Spinal cord (tissue), 10 donors: Measurements from ENCODE around the gene INPP5E. TPM values are rescaled to one million over a fixed set of nuclear protein-coding genes. Genes with fewer than 3 reads are reported as not detected.

ENCODE experiments used
- DNase-seq, 6 donors: peaks; one replicate each; pipeline versions ENCODE4 v3.0.0 to v3.0.0-alpha.2; 2013 to 2015; ENCODE audit warnings: low spot score in 6 of 6, low read depth in 4 of 6
- H3K27ac ChIP-seq: one replicate; pipeline ENCODE4 v1.5.1; 2013; ENCODE audit warnings: low read depth, low read length, control low read depth
- H3K27me3 ChIP-seq: one replicate; pipeline ENCODE4 v1.6.1; 2013; ENCODE audit warnings: low read length; ENCODE audit not compliant: control insufficient read depth, insufficient read depth
- H3K36me3 ChIP-seq: one replicate; pipeline ENCODE4 v1.6.1; 2013; ENCODE audit warnings: low read length; ENCODE audit not compliant: control insufficient read depth, insufficient read depth
- H3K4me1 ChIP-seq: one replicate; pipeline ENCODE4 v1.6.1; 2013; ENCODE audit warnings: low read length; ENCODE audit not compliant: control insufficient read depth, insufficient read depth
- H3K4me3 ChIP-seq: one replicate; pipeline ENCODE4 v1.5.1; 2013; ENCODE audit warnings: low read depth, low read length, control low read depth
- H3K9me3 ChIP-seq: one replicate; pipeline ENCODE4 v1.6.1; 2013; ENCODE audit warnings: low read length; ENCODE audit not compliant: control insufficient read depth, insufficient read depth
- WGBS: methylation state at CpG from one replicate; pipeline ENCODE4 v1.1.5; 2013; ENCODE audit warnings: missing lambda C conversion rate; ENCODE audit not compliant: insufficient coverage; 5-methylcytosine and 5-hydroxymethylcytosine counted together
- polyA plus RNA-seq, 2 donors: library from polyadenylated mRNA; unstranded; fragments of 120-200 nt; gene quantifications; one replicate each; pipeline ENCODE4 v1.2.1, GENCODE V29; 2013; ENCODE audit not compliant: insufficient read length in 2 of 2
- total RNA-seq, 2 donors: library from RNA; depleted of rRNA in 1 of 2; stranded (reverse); fragments of 120-200 nt in 1 of 2; fragments of >200 nt in 1 of 2; gene quantifications; one replicate each; pipeline versions ENCODE4 v1.2.3 to v1.2.4, GENCODE V29; 2013 to 2014
- donor health status: healthy.

INPP5E gene
- total and polyA plus RNA-seq, 4 donors: 7.7 to 33.5 (median 23.3) TPM

GRCh38 chr9:136473354-136473721 lies 33.7 kb upstream of the INPP5E start:
- H3K9me3 ChIP-seq: no peaks in the 10 kb centered on the region
- no peak for DNase-seq
- H3K36me3 ChIP-seq: peaks cover 94% of the 10 kb centered on the region
- H3K27me3 ChIP-seq: no peaks in the 10 kb centered on the region
- no peaks in the 10 kb centered on the region for H3K4me1 ChIP-seq
- no peak overlapping the region for H3K27ac ChIP-seq
- 96% methylated on average over 14 of the region's 14 CpGs for WGBS
- no peak overlapping the region for H3K4me3 ChIP-seq

- Histone ChIP-seq H3K27ac (no peak overlapping the region), H3K9me3 (no peaks in the 10 kb centered on the region), H3K4me3 (no peak overlapping the region), H3K36me3 (peaks cover 97% of the 10 kb centered on the region), H3K4me1 (no peaks in the 10 kb centered on the region), H3K27me3 (no peaks in the 10 kb centered on the region)
- WGBS: 90% methylated on average over 26 of the region's 28 CpGs
- DNase-seq: no peak
Measured at GRCh38 chr9:136472640-136473353, 33.2 kb upstream of the INPP5E start.

DNA sequence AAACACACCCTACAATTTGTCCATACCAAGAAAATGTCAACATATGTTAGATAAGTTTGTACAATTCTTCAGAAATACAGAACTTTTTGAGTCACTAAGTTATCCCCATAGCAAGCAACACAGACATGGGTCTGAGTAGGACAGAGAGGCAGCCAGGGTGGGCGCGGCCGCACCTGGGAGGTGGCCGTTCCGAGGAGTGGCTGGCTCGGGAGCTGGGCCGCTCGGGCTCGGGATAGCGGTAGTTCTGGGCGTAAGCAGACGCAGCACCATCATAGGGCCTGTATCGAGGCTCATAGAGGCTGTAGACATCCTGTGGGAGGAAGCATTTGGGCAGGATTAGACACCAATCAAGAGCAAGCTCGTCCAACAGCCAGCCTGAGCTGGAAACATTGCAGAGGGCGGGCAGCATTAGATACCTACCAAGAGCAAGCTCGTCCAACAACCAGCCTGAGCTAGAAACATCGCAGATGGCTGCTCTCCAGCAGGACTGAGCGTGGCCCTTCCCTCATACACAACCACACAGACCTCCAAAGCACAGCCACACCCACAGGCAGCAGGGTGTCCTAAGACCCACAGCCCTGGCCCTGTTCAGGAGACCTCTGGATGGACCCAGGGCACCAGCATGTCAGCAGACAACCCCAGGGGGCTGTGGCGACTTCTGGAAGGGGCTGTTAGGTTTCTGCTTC lies 32.3 kb upstream of the INPP5E start:
- Histone ChIP-seq H3K36me3 (peaks cover 97% of the 10 kb centered on the region), H3K27ac (no peak overlapping the region), H3K4me1 (no peaks in the 10 kb centered on the region), H3K4me3 (no peak overlapping the region), H3K27me3 (no peaks in the 10 kb centered on the region), H3K9me3 (no peaks in the 10 kb centered on the region)
- 92% methylated on average over 13 of the region's 19 CpGs for WGBS
- no peak for DNase-seq

DNA sequence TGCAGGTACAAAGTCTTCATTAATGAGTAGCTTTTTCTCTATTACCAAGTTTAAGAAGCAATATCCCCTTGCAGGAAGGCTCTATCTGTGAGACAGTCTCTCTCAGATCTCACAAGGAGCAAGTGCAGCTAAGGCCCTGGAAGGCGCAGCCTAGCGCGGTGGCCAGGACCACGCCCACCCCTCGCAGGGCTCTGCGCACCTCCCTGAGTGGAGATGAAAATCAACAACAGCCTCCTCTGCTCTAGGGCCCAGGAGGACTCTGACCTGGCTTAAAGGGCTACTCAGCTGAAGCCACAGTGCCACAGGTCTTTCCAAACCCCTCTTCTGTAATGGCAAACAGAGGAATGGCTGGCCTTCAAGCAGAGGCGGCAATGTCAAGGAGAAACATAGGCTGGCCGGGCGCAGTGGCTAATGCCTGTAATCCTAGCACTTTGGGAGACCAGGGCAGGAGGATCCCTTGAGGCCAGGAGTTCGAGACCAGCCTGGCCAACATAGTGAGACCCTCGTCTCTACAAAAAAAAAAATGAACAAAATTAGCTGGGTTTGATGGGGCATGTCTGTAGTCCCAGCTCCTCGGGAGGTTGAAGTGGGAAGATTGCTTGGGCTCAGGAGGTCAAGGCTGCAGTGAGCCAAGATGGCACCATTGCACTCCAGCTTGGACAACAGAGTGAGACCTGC lies 31.3 kb upstream of the INPP5E start:
- Histone ChIP-seq H3K27ac (no peak overlapping the region), H3K9me3 (no peaks in the 10 kb centered on the region), H3K36me3 (peaks cover 97% of the 10 kb centered on the region), H3K4me1 (no peaks in the 10 kb centered on the region), H3K4me3 (no peak overlapping the region), H3K27me3 (no peaks in the 10 kb centered on the region)
- no peak for DNase-seq
- over 99% methylated on average over 12 of the region's 12 CpGs for WGBS

- DNase-seq: no peak
- Histone ChIP-seq H3K36me3 (peaks cover 97% of the 10 kb centered on the region), H3K9me3 (no peaks in the 10 kb centered on the region), H3K27me3 (no peaks in the 10 kb centered on the region), H3K4me1 (no peaks in the 10 kb centered on the region), H3K27ac (no peak overlapping the region), H3K4me3 (no peak overlapping the region)
- 93% methylated on average over 11 of the region's 11 CpGs for WGBS
Measured at GRCh38 chr9:136470356-136470755, 30.7 kb upstream of the INPP5E start.

GRCh38 chr9:136467766-136468165 lies 28.1 kb upstream of the INPP5E start:
- Histone ChIP-seq H3K36me3 (peaks cover 97% of the 10 kb centered on the region), H3K4me3 (no peak overlapping the region), H3K4me1 (no peaks in the 10 kb centered on the region), H3K27me3 (no peaks in the 10 kb centered on the region), H3K27ac (no peak overlapping the region), H3K9me3 (no peaks in the 10 kb centered on the region)
- DNase-seq: no peak
- 84% methylated on average over 11 of the region's 15 CpGs for WGBS

DNA sequence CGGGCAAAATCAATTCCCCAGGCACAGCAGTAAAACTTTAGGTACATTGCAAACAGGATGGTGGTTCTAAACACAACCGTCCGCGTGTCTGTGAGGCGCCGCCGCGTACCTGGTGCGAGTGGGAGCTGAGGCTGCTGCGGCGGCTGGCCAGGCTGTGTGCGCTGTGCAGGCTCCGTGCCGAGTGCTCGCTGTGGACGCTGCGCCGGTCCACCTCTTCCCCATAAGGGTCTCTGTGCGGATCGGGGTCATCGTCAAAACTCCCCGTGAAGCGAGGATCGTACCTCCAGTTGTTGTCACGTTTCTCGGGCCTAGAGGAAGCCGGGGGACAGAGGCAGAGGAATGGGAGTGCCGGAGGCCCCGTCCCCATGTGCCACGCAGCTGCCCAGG lies 26.5 kb upstream of the INPP5E start:
- no peak for DNase-seq
- H3K9me3 ChIP-seq: no peaks in the 10 kb centered on the region
- no peaks in the 10 kb centered on the region for H3K27me3 ChIP-seq
- no peak overlapping the region for H3K4me3 ChIP-seq
- peaks cover 97% of the 10 kb centered on the region for H3K36me3 ChIP-seq
- H3K27ac ChIP-seq: no peak overlapping the region
- WGBS: 97% methylated on average over 30 of the region's 30 CpGs
- no peaks in the 10 kb centered on the region for H3K4me1 ChIP-seq

GRCh38 chr9:136465500-136466154 lies 26.0 kb upstream of the INPP5E start:
- WGBS: 94% methylated on average over 27 of the region's 27 CpGs
- Histone ChIP-seq H3K36me3 (peaks cover 97% of the 10 kb centered on the region), H3K27me3 (no peaks in the 10 kb centered on the region), H3K9me3 (no peaks in the 10 kb centered on the region), H3K4me1 (no peaks in the 10 kb centered on the region), H3K27ac (no peak overlapping the region), H3K4me3 (no peak overlapping the region)
- no peak for DNase-seq

DNA sequence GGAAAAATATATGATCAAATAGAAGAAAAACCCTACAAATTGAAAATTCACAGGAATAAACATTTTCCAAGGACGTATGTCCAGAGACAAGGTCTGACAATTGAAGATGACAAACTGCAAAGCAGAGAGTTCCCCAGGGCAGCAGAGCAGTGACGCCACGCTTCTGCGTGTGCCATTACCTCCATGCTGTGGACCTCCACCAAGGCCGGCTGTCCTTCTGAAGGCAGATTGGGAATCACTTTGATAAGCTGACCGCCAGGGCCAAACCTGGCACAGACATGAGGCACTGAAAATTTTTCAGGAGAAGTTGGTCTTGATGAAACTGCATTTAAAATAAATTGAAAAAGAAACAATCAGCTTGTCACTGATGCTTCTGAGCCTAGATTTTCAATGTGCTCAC lies 24.6 kb upstream of the INPP5E start:
- 95% methylated on average over 6 of the region's 6 CpGs for WGBS
- H3K27me3 ChIP-seq: no peaks in the 10 kb centered on the region
- H3K4me1 ChIP-seq: no peaks in the 10 kb centered on the region
- H3K27ac ChIP-seq: no peak overlapping the region
- no peak overlapping the region for H3K4me3 ChIP-seq
- no peak for DNase-seq
- H3K36me3 ChIP-seq: peaks cover 95% of the 10 kb centered on the region
- no peaks in the 10 kb centered on the region for H3K9me3 ChIP-seq
